Esophagus squamous epithelium (tissue), 5 donors: ENCODE results near the gene ZNF892. TPM values are rescaled to one million over a fixed set of nuclear protein-coding genes. Genes with fewer than 3 reads are reported as not detected.

Experiments
- DNase-seq: peaks from one replicate; lab custom pipeline; 2025; lab: John Stamatoyannopoulos, UW
- H3K27ac ChIP-seq, 4 donors: fragments of 200-600 bp; sonication (generic); one replicate each; pipeline ENCODE4 v1.5.1; 2016 to 2019; ENCODE audit warnings: mild to moderate bottlenecking in 1 of 4
- H3K27me3 ChIP-seq, 4 donors: fragments of 200-600 bp; sonication (generic); 1 replicate in 3 of 4; 2 replicates in 1 of 4; pipeline versions ENCODE4 v1.5.1 to v1.6.0; 2017 to 2021; ENCODE audit warnings: antibody characterized with exemption in 1 of 4
- H3K36me3 ChIP-seq, 3 donors: fragments of 200-600 bp; sonication (generic); one replicate each; pipeline ENCODE4 v1.5.1; 2016 to 2019
- H3K4me1 ChIP-seq, 3 donors: fragments of 200-600 bp; sonication (generic); one replicate each; pipeline ENCODE4 v1.5.1; 2017 to 2019
- H3K4me3 ChIP-seq, 4 donors: fragments of 200-600 bp; sonication (generic); 1 replicate in 3 of 4; 2 replicates in 1 of 4; pipeline ENCODE4 v1.5.1; 2016 to 2019; ENCODE audit warnings: mild to moderate bottlenecking in 2 of 4, moderate library complexity in 1 of 4
- H3K9me3 ChIP-seq, 3 donors: fragments of 200-600 bp; sonication (generic); one replicate each; pipeline ENCODE4 v1.5.1; 2016 to 2019
- POLR2A ChIP-seq, 4 donors: fragments of 450-650 bp; IDR thresholded peaks; one replicate each; pipeline ENCODE4 v1.6.1; 2017; ENCODE audit warnings: antibody characterized with exemption in 4 of 4, mild to moderate bottlenecking in 4 of 4, moderate library complexity in 3 of 4
- WGBS, 2 donors: methylation state at CpG; one replicate each; pipeline ENCODE4 v1.1.5; 2018; 5-methylcytosine and 5-hydroxymethylcytosine counted together
- intact Hi-C: fragments of 100-400 bp; cut with DNase I; formaldehyde crosslinking; loops from one replicate; pipeline ENCODE4 v1.15.0; 2022
- total RNA-seq, 4 donors: library from RNA; depleted of rRNA; stranded (reverse); fragments of >200 nt; gene quantifications; one replicate each; pipeline ENCODE4 v1.1.0, GENCODE V29; 2016
- TF ChIP-seq, protein P1 (sequence below), 6 experiments: fragments of 450-650 bp in 4 of 6; fragments of 200-600 bp in 2 of 6; sonication (generic) in 2 of 6; IDR thresholded peaks; one replicate each; pipeline ENCODE4 v1.5.1; 2016 to 2019; ENCODE audit warnings: antibody characterized with exemption in 6 of 6, mild to moderate bottlenecking in 4 of 6, moderate library complexity in 4 of 6
- donor health status: DM: yes; HTN: yes; CAD: no.

Gene ZNF892
- total RNA-seq, 4 donors from 2014 or later, result 1.9 to 4.7 (median 4.1) TPM

DNA sequence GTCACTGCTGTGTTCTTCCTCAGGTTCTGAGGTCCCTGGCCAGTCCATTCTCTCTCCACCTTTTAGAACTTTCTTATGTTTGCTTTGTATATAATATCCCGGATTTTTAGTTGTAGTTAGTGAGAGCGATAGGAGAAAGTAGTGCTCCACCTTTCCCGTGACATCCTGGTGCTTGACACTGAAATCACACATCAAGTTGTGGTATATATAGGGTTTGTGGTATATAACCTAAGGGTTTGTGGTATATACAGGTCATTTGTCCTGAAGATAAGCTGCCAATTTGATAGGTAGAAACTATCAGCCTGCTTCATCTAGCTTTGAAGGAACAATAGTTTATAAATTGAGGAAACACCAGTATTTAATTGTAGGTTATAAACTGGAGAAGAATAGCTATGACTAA, 13.1 kb downstream of the ZNF892 start:
- 95 to 100% methylated on average over 3 of the region's 3 CpGs for WGBS, 2 donors
- peaks cover 0 to 70% (median 3%) of the 10 kb centered on the region in 3 donors for H3K36me3 ChIP-seq
- H3K27ac ChIP-seq, result no peak overlapping the region
- intact Hi-C loops, result no loop called here
- TF ChIP-seq, protein P1, sequence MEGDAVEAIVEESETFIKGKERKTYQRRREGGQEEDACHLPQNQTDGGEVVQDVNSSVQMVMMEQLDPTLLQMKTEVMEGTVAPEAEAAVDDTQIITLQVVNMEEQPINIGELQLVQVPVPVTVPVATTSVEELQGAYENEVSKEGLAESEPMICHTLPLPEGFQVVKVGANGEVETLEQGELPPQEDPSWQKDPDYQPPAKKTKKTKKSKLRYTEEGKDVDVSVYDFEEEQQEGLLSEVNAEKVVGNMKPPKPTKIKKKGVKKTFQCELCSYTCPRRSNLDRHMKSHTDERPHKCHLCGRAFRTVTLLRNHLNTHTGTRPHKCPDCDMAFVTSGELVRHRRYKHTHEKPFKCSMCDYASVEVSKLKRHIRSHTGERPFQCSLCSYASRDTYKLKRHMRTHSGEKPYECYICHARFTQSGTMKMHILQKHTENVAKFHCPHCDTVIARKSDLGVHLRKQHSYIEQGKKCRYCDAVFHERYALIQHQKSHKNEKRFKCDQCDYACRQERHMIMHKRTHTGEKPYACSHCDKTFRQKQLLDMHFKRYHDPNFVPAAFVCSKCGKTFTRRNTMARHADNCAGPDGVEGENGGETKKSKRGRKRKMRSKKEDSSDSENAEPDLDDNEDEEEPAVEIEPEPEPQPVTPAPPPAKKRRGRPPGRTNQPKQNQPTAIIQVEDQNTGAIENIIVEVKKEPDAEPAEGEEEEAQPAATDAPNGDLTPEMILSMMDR (IDR thresholded peaks at IDR 0.05), result no peak
- no peak for TF ChIP-seq POLR2A (IDR thresholded peaks at IDR 0.05)
- no peak overlapping the region for H3K4me3 ChIP-seq
- H3K4me1 ChIP-seq, result no peaks in the 10 kb centered on the region
- no peak for DNase-seq
- no peaks in the 10 kb centered on the region for H3K27me3 ChIP-seq
- H3K9me3 ChIP-seq, result peaks cover 6 to 99% (median 65%) of the 10 kb centered on the region in 3 donors

DNA sequence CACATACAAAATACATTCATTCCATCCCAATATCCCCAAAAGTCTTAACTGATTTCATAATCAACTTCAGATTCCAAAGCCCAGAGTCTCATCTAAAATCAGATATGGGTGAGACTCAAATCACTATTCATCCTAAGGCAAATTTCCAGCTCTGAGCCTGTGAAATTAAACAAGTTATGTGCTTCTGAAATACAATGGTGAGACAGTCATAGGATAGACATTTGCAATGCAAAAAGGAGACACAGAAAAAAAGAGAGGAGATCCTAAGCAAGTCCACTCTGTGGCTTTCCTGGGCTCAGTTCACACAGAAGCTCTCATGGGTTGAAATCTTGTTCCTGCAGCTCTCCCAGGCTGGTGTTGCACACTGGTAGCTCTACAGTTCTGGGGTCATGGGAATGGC, 18.3 kb downstream of the ZNF892 start:
- intact Hi-C loops, result no loop called here
- no peak overlapping the region for H3K27ac ChIP-seq
- H3K9me3 ChIP-seq, result peaks cover 0 to 47% (median 16%) of the 10 kb centered on the region in 3 donors
- peaks cover 0 to 20% (median 0%) of the 10 kb centered on the region in 3 donors for H3K36me3 ChIP-seq
- H3K4me1 ChIP-seq, result no peaks in the 10 kb centered on the region
- H3K27me3 ChIP-seq, result no peaks in the 10 kb centered on the region
- TF ChIP-seq, protein P1 (IDR thresholded peaks at IDR 0.05), result no peak
- TF ChIP-seq POLR2A (IDR thresholded peaks at IDR 0.05), result no peak
- no peak overlapping the region for H3K4me3 ChIP-seq
- DNase-seq, result no peak

DNA sequence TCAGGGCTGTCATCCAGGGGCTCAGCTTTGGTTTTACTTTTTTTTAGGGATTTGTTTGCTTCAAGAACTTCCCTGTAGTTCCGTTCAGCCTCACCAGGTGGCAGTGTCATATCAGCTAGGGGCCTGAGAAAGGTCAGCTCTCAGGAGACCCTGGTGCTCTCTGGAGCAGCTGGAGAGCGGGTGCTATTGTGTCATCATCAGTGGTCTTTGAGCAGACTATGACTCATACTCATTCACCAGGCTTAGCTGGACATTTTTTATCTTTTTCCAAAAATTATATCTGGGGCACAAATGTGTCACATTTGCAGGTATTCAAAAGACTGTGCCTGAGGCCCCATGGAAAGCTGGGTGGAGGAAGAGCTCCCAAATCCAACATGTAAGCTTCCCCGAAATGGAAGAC, 24.4 kb downstream of the ZNF892 start:
- 32 to 52% methylated on average over 3 of the region's 3 CpGs for WGBS, 2 donors
- no peaks in the 10 kb centered on the region for H3K36me3 ChIP-seq
- DNase-seq, result no peak
- intact Hi-C loops, result loop anchor here (10.0 kb wide), 1 partner anchor 83 kb away; no protein-coding TSS in a partner anchor
- no peak overlapping the region for H3K27ac ChIP-seq
- no peaks in the 10 kb centered on the region for H3K27me3 ChIP-seq
- TF ChIP-seq, protein P1 (IDR thresholded peaks at IDR 0.05), result peak in 5 of 6 experiments; percentile 70 to 90 (median 77)
- TF ChIP-seq POLR2A (IDR thresholded peaks at IDR 0.05), result no peak
- no peaks in the 10 kb centered on the region for H3K9me3 ChIP-seq
- H3K4me1 ChIP-seq, result peaks cover 0 to 5% (median 0%) of the 10 kb centered on the region in 3 donors
- H3K4me3 ChIP-seq, result no peak overlapping the region

DNA sequence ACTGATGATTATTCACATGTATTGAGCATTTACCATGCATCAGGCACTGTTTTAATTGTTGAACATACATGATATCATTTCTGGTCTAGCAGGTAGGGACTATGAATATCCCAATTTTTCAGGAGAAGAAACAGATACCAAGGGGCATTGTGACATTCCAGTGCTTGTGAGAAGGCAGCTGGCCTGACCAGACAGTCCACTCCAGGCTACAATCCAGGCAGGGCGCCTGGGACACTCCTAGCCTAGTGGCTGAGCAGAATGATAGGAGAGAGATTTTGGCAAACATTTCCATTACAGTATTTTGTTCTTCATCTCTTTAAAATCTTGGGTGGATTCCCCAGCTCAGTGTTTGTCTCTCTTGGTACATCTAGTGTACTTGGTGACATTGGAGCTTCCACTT, 24.9 kb downstream of the ZNF892 start:
- TF ChIP-seq, protein P1 (IDR thresholded peaks at IDR 0.05), result no peak
- no peak for TF ChIP-seq POLR2A (IDR thresholded peaks at IDR 0.05)
- no peak overlapping the region for H3K27ac ChIP-seq
- intact Hi-C loops, result loop anchor here (10.0 kb wide), 1 partner anchor 83 kb away; no protein-coding TSS in a partner anchor
- WGBS, 2 donors, result 83% methylated on average over 1 of the region's 1 CpG
- no peaks in the 10 kb centered on the region for H3K9me3 ChIP-seq
- H3K27me3 ChIP-seq, result no peaks in the 10 kb centered on the region
- H3K4me1 ChIP-seq, result peaks cover 0 to 5% (median 0%) of the 10 kb centered on the region in 3 donors
- no peaks in the 10 kb centered on the region for H3K36me3 ChIP-seq
- no peak for DNase-seq
- H3K4me3 ChIP-seq, result no peak overlapping the region

DNA sequence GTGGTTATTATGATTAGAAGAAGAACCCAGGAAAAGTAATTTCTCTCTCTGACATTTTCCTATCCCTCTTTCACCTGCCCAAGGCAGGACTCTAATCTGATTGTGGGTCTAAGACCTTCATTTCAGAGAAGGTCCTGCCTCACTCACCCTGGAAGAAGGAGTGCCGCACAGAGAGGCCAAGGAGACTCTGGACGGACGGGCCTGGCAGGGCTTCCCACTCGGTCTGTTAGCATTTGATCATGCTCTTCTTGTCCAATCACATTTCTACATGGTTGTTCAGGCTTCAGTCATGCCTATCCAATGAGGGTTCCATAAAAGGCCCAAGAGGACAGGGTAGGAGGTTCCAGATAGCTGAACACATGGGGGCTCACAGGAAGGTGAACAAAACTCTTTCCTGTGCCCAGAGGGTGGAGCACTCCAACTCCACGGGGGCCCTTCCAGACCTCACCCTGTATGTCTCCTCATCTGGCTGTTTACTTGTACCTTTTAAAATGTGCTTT, 27.0 kb downstream of the ZNF892 start:
- Histone ChIP-seq H3K27ac (no peak overlapping the region), H3K9me3 (no peaks in the 10 kb centered on the region), H3K4me3 (no peak overlapping the region), H3K4me1 (peaks cover 0 to 5% (median 0%) of the 10 kb centered on the region in 3 donors), H3K27me3 (no peaks in the 10 kb centered on the region), H3K36me3 (no peaks in the 10 kb centered on the region)
- no peak for DNase-seq
- 71 to 73% methylated on average over 5 of the region's 5 CpGs for WGBS, 2 donors
- intact Hi-C loops, result loop anchor here (10.0 kb wide), 1 partner anchor 80 kb away; no protein-coding TSS in a partner anchor
- TF ChIP-seq POLR2A (IDR thresholded peaks at IDR 0.05), result no peak
- TF ChIP-seq, protein P1 (IDR thresholded peaks at IDR 0.05), result no peak
